Muscle of arm (tissue), 12 donors: ENCODE results near the gene GPD1L. TPM values are rescaled to one million over a fixed set of nuclear protein-coding genes. Genes with fewer than 3 reads are reported as not detected.
"Not testable (repeated sequence)": the region's sequence is repeated elsewhere in the genome, so short reads cannot be mapped to it uniquely, and the experiment has no call there.

Source experiments
- DNase-seq: peaks from one replicate; pipeline ENCODE4 v3.0.0-alpha.2; 2013
- polyA plus RNA-seq, 12 donors: library from polyadenylated mRNA; unstranded; fragments of 120-200 nt; gene quantifications; one replicate each; pipeline ENCODE4 v1.2.1, GENCODE V29; 2013; ENCODE audit not compliant: insufficient read length in 12 of 12

Gene GPD1L
- polyA plus RNA-seq, 12 donors = 19.3 to 58.4 (median 41.3) TPM; not detected in 1

DNA sequence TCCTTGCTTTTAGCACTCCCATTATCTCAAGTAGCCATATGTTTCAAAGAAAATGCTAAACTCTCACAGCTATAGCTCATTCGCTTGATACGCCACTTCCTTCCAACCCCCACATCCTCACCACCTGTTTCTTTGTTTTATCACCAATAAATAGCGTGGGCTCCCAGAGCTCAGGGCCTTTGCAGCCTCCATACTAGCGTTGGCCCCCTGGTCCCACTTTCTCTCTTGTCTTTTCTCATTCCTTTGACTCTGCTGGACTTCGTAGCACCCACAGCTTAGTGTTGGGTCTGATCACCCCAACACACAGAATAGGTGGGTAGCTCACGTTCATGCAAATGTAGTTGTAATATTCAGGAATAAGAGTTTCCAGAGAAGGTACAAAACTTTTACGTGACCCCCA is 4.1 kb upstream of the GPD1L start:
- no peak for DNase-seq

DNA sequence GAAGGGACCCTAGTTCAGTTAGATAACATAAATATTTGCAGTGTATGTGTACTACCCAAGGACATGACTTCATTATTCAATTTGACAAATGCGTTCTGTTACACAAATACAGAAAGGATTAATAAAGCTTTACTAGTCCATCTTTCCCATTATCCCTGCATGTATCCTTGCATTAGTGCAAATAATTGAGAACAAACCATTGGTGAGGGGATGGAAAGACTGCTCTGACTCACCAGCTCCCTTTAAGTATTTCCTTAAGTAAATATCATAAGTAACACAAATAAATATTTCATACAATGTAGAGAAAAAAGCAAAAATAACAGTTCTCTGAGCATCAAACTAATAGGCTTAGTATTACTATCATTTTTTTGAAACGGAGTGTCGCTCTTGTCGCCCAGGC is 1.9 kb upstream of the GPD1L start:
- no peak for DNase-seq

GRCh38 chr3:32105291-32106131 is 909 bp upstream of the GPD1L start:
- DNase-seq = no peak

DNA sequence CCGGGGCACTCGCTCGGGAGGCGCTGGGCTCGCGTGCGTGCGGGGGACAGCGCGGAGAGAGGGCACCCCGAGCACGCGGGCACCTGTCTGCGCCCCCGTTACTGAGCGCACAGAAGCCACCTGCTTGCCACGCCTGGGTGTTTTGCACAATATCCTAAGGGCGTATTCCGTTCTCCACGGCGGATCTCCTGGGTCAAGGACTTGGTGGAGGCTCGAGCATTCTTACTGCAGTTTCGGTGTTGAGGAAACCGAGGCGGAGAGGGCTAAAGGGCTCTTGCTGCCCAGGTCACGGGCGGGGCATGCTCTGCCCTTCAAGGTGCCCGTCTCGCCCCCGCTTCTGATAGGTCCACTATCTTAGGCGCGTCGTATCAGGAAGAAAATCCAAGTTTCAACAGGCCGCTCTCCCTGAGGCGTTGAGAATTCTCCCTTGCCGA is 526 bp downstream of the GPD1L start:
- DNase-seq = no peak

DNA sequence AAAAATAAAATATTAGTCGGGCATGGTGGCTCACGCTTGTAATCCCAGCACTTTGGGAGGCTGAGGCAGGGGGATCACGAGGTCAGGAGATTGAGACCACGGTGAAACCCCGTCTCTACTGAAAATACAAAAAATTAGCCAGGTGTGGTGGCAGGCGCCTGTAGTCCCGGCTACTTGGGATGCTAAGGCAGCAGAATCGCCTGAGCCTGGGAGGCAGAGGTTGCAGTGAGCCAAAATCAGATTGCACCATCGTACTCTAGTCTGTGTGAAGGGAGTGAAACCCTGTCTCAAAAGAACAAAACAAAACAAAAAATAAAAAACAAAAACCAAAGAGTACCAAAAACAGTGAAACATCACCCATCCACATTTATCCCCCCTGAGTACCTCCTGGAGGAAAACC is 1.8 kb downstream of the GPD1L start:
- not testable (repeated sequence) for DNase-seq

DNA sequence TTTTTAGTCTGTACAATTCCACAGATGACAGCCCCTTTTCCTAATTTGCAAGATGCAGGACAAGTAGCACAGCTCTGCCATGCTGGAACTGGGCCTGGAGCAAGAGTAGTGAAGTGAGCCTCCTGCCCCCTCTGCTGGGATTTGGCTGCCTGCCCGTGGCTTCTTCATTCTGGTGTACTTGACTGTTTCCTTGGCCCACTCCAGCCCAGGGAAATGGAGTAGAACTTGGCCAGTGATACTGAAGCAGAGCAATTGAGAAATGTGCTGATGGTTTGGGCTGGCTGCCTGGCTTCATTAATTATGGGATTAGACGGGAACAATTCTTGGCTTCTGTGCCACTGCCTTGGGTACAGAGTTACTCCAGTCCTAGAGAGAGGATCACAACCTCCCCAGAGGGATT is 2.8 kb downstream of the GPD1L start:
- peak; percentile 51 for DNase-seq

GRCh38 chr3:32110233-32110760 is 3.9 kb downstream of the GPD1L start:
- no peak for DNase-seq

GRCh38 chr3:32111560-32111959 is 5.1 kb downstream of the GPD1L start:
- DNase-seq = no peak

- DNase-seq = no peak
Observed at GRCh38 chr3:32113566-32113965, 7.1 kb downstream of the GPD1L start.

- no peak for DNase-seq
Observed at GRCh38 chr3:32113981-32114545, 7.6 kb downstream of the GPD1L start.

GRCh38 chr3:32114546-32115386 is 8.3 kb downstream of the GPD1L start:
- not testable (repeated sequence) for DNase-seq

GRCh38 chr3:32117320-32117719 is 10.9 kb downstream of the GPD1L start:
- DNase-seq = no peak

DNA sequence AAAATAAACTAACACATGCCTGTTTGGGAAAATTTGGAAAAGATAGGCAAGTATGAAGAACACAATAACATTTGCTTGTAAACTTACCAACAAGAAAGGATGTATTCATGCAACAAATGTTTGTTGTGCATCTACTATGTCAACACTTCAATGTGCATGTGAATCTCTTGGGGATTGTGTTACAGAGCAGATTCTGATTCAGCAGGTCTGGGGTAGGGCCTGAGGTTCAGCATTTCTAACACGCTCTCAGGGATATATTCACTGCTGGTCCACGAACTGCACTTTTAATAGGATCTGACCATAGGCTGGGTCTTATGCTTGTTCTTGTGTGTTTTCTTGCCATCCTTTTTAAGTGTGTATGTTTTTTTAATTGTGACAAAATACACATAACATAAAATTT is 11.8 kb downstream of the GPD1L start:
- DNase-seq = no peak

GRCh38 chr3:32120471-32120870 is 14.1 kb downstream of the GPD1L start:
- no peak for DNase-seq

DNA sequence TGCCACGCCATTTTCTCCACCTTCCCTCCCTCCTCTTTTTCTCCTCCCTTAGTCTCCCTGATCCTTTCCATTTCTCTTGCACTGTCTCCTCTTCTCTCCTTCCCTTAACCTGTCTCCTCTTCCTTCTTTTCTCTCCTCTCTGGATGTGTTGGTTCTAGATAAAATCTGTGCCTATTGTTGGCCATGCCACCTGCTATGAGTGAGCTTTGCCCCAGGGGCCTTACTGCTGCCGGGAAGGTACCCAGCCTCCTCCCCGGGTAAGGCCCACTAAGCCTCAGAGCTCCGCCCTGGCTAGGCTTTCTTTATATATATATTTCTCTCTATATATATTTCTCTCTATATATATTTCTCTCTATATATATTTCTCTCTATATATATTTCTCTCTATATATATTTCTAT is 14.7 kb downstream of the GPD1L start:
- DNase-seq = no peak

DNA sequence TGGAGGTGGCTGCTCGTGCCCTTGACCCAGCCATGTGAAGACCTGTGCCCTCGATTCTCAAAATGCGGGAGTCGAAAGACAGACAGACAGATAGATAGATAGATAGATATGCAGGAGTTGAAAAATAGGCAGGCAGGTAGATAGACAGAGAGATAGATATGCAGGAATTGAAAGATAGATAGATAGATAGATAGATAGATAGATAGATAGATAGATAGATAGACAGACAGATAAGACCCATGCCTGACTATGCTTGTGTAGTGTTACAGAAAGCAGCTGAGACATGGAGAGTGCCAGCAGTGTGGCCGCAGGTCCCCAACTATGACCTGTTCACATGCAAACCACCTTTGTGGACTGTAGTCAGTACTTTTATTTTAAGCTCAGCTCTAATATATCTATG is 17.2 kb downstream of the GPD1L start:
- DNase-seq = no peak

DNA sequence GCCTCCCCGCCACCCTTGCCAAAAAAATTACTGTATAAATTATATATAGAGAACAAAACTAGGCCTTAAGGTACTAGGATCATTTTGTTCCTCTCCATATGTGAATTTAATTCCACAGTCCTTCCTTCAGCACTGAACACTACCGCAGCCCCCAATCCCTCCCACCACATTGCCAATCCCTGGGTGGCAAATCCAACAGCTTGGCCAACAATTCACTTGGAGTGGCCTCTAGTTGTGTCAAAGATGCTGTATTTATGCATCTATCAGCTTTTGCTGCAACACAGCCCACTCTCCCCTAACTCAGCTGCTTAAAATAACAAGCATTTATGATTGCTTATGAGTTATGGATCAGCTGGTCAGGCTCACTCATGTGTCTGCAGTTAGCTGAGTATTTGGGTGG is 18.6 kb downstream of the GPD1L start:
- DNase-seq = no peak

- DNase-seq = no peak
Observed at GRCh38 chr3:32126305-32127015, 20.0 kb downstream of the GPD1L start.

DNA sequence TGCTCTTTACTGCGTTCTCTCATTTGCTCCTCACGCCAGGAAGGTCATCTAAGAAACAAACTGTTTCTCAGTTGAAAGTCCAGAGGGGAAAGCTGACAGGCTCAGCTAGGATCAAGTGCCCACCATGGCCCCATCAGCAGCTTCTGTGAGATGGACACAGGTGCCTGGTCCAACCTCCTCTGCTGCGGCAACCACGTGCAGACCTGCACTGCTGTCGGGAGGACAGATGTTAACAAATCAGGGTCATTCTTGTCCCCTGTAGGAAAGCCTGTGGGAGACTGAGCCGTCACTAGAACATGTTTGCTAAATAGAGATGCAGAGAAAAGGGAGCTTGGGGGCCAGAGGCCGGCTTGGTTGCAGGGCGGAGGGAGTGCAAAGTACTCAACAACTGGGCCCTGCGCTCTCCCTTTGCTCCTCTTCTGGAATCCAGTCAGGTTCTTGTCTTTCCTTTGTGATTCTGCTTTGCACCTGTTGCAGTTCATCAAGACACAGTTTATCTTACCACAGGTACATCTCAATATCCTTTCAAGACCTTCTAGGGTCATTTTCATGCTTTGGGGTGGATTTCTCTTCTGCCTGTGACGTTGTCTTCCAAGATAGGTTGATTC is 20.9 kb downstream of the GPD1L start:
- no peak for DNase-seq

DNA sequence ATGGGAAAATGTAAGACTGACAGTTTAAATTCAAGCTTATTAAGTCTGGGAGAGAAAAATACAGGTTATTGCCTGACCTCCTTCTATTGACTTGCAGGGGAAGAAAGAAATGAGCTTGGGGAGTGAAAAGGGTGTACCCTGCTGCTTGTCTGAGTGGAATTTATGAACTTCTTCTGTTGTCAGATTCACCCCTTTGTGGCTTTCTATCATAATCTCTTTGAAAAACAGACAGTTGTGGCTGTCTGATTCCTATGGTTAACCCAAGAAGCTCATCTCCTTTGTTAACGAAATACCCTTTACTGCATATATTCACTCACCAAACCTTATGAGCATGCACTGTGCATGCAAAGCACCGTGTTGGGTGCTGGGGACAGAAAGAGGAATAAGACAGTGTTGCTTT is 22.5 kb downstream of the GPD1L start:
- DNase-seq = no peak

DNA sequence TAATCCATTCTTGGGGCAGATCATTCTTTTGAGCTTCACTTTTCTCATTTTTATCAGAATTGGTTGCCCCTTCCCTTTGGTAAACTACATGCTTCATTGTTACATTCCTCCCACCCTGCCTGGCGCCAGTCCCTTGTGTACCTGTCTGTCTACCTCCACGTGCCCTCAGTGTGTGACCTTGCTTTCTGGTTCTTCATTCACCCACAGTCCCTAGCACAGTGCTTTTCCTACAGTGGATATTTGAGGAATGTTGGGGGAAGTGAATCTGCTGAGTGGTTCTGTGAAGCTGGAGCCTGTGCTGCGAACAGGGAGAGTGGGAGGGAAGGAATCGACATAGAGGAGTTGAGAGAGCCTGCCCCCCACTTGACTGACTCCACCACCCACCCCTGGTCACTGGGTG is 23.4 kb downstream of the GPD1L start:
- no peak for DNase-seq
